ENCODE measurements around the gene PRKCH.
A peak's percentile ranks its signal among the peaks of the same experiment; 100 is the strongest.

GRCh38 chr14:61296719-61297502 is 24.5 kb upstream of the PRKCH start:
- TF ChIP-seq CTCF (IDR thresholded peaks at IDR 0.05; ENCODE audit: insufficient read depth, low read length) (peak; percentile 47), POLR2AphosphoS5 (IDR thresholded peaks at IDR 0.05; ENCODE audit: low read depth) (no peak), REST (IDR thresholded peaks at IDR 0.05; ENCODE audit: insufficient replicate concordance, low read depth) (no peak), GABPA (IDR thresholded peaks at IDR 0.05; ENCODE audit: low read depth) (no peak), SPI1 (IDR thresholded peaks at IDR 0.05; ENCODE audit: borderline replicate concordance, low read depth) (no peak)
